GM18508 (cell line): ENCODE data around the gene REG4.
"Not testable (repeated sequence)": the region's sequence is repeated elsewhere in the genome, so short reads cannot be mapped to it uniquely, and the experiment has no call there.

Experiments used
- ATAC-seq: cut with Tn5 transposase; IDR thresholded peaks from one replicate; pipeline ENCODE4 v1.9.1; 2021; ENCODE audit warnings: moderate number of reproducible peaks; ENCODE audit not compliant: insufficient read depth, unreplicated experiment

REG4 gene

DNA sequence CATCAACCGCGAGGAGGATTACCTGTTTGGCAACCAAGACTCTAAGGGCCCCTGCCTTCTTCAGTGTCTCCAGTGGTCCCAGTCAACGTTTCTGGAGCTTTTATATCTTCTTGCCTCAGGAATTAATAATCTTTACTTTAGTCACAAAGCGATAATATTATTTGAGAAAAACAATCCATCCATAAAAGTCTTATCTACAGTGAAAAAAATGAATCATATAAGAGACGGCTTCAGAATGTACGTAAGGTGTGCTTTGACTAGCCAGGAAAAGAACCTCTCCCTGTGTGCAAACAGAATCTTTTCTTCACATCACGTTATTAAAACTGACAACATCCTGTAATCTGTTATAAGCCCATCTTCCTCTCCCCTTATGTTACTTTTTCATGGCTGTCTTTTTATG, at the start of gene REG4:
Gene REG4, minus strand, starts transcription at position 74 of the 400 bp plus-strand sequence. CDS start 2,691 bp downstream, outside the sequence.
- ATAC-seq = no peak

DNA sequence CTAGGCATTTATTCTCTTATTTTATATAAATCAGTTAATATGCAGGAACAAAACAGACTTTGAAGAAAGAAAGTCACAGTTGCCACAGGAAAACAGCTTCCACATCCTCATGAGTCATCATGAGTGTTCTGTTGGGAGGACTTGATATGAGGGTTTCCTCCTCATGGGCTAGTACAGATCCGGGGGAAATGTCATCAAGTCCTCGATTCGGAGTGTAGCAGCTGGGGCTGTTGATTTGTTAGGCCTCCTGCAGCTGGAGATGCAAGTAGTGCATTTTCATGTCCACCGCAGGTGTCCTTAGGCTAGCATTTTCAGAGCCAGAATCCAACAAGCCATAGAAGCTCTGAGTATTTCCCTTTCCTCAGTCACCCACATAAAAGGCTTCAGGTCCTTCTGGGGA, 48.4 kb upstream of the REG4 start:
- ATAC-seq = no peak

DNA sequence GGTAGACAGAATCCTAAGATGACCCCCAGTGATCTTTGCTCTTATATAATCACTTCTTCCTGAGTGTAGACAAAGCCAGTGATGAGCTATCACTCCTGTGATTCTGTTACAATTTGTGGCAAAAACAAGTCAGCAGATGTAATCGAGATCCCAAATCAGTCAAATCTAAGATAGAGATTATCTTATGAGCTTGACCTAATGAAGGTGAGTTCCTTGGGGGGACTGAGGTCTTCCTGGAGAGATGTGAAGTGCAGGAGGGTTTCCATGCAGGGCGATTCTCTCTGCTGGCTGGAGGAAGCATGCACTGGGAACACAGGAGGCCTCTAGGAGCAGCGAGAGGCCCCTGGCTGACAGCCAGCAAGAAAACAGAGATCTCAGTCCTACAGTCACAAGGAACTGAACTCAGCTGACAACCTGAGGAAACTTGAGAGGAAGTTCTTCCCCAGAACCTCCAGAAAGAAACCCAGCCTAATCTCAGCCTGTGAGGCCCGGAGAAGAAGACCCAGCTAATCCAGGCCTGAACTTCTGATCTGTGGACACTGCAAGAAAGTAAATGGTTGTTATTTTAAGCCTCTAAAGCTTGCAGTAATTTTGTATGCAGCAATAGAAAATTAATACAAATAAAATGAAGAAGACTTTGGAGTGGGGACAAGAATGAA, 47.4 kb upstream of the REG4 start:
- ATAC-seq = not testable (repeated sequence)

DNA sequence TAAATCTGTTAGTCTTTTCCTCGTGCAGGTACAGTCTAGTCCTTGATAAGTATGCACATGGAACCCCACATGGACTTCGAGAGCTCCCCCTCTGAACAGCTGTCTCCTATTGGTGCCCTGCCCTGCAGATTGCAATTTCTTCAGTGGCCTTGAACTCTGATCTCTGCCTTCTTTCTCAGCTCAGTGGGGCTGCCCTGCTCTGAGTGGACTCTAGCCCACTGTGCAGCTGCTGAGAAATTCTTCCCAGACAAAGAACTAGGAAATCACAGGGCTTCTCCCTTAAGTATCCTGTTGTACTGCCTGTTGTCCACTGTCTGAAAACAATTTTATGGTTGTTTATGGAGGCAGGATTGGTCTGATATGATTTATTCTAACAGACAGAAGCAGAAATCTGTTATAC, 46.9 kb upstream of the REG4 start:
- ATAC-seq = no peak

DNA sequence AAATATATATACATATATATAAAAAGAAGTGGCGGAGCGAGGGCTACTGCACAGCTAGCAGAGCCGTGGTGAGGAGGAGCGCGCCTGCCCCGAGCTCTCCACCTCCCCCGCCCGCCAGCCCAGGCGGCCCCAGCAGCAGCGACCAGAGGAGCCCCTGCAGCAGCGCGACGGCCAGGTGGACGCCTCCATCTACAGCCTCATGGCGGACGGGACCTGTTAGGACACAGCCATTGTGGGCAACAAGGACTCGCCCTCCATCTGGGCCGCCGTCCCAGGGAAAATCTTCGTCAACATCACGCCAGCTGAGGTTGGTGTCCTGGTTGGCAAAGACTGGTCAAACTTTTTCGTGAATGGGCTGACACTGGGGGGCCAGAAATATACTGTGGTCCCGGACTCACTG, 41.9 kb upstream of the REG4 start:
- no peak for ATAC-seq

DNA sequence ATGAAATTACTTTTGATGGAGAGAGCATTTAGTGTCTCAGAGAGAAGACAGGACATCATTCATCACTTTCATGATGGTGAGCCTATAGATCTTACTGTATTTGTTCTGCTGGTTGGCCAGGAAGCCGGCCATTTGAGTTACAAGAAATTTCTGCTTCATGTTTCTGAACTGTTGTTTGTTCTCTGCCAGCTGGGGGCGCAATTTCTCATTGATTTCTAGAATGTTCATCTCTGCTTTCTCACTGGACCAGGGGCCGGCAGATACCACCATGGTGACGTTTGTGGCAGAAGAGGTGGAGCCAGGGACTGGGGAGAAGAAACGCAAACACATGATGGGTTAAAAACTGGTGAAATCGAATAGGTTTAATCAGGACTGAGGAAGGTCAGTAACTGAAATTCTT, 32.9 kb upstream of the REG4 start:
- ATAC-seq = not testable (repeated sequence)

DNA sequence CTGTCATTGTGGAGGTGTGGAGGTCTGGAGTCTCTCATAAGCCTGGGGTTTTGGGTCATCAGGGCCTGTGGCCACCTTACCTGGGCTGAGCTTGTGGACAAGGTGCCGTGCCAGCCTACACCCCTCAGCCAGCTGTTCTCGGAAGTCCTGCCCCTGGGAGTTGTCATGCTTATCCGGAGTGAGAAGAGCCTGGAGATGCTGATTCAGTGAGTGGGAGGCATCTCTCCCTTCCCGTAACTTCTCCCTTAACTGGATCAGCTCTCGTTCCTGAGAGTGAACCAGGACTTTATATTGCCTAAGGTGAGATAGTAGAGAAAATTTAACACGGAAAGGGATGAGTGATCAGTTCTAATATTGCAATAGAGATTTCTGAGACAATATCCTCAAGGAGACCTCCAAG, 30.0 kb upstream of the REG4 start:
- no peak for ATAC-seq

DNA sequence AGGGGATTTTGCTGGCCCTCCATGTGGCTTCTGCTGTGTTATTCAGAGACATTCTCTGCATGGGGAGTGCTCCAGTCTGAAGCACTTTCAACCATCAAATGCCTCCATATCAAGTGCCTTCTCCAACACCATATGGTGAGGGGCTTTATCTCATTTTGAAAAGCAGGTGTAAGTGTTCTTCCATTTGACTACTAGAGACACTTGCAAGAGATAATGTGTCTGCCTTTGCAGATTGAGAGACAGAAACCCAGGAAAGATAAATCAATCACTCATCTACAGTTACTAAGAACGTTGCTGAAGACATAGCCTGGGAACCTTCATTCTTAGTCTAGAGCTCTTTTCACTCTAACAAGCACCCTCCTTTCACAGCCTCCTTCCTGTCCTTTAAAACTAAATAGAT, 29.5 kb upstream of the REG4 start:
- ATAC-seq = no peak

DNA sequence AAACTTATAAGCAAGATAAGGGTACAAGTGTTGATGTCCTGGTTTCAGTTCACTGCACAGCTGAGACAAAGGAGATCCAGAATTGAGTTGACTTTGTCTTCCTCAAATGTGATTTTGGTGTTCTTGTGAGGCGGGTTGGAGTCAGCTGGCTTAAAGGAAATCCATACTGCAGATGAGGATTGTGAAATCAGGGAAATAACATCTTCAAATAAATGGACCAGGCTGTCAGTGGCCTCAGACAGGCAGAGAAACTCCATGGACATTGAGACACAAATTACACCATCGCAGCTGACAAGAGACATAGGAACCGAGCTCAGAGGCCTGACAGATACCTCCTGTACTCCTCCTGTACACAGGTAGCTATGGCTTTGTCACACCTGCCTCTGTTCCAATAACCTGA, 27.0 kb upstream of the REG4 start:
- ATAC-seq = no peak

DNA sequence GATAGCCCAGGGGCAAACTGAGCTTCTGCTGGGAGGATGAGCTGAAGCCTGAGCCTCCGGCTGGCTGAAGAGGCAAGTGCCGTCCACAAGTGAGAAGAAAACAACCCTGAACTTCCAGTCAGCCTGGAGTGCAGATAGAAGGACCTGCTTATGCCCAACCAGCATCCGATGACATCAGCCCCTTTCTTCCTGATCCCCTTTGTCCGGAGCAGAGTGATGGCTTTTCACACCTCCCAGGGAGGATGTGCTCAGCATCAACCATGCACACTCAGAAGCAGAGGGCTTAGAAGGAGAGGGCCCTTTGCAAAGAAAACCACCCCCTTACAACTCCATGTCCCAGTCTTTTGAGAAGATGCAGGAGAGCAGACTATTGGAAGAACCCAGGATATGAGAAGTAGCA, 23.7 kb upstream of the REG4 start:
- ATAC-seq = no peak

DNA sequence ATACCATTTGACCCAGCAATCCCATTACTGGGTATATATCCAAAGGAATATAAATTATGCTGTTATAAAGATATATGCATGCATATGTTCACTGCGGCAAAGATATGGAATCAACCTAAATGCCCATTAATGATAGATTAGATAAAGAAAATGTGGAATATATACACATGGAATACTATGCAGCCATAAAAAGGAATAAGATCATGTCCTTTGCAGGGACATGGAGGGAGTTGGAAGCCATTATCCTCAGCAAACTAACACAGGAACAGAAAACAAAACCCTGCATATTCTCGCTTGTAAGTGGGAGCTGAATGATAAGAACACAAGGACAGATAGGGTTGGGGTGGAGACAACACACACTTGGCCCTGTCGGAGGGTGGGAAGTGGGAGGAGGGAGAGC, 19.8 kb upstream of the REG4 start:
- ATAC-seq = no peak

DNA sequence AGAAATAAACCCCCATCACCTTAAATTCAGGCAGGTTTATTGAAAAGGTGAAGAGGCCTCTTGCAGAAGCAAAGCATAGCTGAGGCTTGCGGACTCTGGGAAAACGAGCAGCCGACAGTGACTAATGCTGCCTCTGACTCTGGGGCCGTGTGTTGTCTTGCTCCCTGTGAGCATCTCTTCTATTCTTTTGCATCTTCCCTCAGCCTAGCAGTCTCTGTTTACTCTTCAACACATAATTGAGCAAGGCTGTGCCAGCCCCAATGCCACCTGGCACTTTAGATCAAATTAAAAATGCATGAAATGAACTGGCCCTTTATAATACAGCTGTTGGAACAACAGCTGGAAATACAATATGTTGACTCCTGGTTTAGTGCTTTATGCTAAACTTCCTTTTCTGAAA, 18.4 kb upstream of the REG4 start:
- no peak for ATAC-seq

DNA sequence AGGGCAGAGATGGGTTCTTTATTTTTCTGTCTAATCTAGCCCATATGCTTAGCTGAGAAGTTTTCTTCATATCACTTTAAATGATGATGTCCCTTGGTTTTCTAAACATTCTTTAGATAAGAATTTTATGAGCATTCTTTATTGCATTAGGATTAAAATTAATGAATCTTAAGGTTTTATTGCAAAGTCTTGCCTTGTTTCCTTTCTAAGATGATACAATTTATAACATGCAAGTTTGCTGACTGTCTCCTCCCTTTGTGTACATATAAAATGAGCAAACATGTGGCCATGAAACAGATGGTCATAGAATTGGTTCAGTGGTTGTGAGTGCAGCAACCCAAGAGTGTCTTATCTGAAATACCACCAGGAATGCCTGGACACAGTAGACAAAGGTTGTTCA, 17.7 kb upstream of the REG4 start:
- ATAC-seq = not testable (repeated sequence)

DNA sequence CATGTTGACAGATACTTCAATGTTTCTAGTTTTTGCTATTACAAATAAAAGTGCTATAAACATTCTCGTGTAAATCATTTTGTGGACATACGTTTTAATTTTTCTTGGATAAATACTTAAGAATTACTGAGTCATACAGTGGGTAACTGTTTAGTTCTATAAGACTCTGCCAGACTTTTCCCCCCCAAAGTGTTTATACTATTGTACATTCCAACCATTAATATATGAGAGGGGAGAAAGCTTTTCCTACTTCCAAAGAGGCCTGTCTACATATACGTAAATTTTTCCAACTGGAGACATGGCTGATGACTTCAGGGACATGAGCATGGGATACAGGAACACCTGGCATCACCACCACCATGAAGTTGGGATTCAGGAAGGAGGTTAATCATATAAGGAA, 17.0 kb upstream of the REG4 start:
- no peak for ATAC-seq

DNA sequence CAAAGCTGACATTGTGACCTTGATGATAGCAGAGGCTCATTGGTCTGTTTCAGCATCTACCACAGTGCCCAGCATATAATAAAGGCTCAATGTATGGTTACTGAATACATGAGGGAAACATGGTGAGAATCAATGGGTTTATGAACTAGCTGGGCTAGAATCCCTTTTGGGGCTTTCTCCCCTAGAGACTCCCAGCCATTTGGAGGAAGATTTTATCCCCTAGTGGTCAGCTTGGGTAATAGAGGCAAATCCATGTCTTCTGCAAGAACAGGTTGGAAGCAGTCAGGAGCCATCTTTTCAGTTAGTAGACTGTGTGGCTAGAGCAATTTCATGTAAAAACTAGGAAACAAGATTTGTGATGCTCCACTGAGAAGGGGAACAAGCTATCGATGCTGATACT, 15.8 kb upstream of the REG4 start:
- no peak for ATAC-seq

DNA sequence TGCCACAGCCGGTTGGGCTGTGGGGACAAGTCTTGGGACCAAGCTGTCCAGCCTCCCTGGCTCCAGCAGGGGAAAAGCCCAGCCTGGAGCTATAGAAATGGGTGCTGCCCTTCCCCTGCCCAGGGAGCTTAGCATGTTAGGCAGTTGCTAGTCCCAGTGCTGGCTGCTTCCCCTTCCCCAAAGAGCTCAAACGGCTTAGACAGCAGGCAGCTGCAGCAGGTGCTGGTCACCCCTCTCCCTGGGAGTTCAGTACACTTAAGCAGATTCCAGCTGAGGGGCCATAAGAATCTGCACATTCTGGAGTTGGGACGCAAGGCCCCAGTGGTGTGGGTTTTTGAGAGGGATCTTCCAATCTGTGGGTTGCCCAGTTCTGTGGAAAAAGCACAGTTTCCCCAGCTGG, 11.1 kb upstream of the REG4 start:
- ATAC-seq = no peak

DNA sequence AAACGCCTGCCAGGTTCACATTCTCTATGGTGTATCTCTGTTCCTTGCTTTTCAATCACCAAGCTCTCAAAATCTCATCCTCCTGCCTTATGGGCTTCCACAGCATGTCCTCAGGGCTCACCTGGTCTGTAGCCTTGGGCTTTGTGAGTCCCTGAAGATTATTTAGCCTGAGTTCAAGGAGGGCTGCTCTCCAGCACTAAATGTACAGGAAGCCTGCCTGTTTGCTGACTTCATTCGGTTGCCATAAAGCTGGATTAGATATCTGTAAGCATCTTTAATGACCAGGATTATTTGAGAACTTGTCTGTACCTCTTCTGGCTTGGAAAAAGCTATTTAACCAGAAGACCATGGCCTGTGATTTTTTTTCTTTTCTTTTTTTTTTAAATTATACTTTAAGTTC, 6.9 kb upstream of the REG4 start:
- ATAC-seq = no peak

DNA sequence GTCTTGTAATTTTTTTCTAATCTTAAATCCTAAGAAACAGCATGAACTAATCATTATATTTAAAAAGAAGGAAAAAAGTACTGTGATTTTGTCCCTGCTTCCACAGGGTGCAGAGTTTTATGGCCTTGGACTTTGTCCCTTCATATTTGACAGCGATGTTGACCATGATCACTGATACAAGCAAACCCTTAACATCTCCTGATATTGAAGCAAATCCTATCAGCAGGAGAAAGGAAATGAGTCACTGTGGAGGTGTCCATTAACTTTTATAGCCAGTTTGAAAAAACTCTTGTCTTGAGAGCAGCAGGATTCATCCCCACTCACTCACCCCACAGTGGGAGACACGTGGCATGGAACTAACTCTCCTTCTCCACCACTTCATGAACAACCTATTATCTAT, 5.1 kb upstream of the REG4 start:
- ATAC-seq = no peak

DNA sequence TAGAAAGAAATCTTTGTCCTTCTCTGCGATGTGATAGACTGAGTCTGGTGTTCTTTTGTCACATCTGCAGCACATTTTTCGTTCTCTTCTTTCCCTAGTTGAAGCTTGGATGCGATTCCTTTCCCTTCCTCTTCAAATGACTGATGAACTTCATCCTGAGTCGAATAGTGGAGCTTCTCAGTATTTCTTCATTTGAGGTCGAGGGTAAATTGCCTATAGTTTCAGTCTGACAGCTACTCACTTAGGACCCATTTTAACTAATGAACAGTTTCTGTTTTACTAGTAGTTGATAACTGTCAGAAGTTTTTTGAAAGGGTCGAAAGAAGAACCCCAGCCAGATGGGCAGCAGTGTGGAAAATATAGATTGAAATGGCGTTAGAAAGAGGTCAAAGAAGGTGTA, 4.7 kb upstream of the REG4 start:
- no peak for ATAC-seq

DNA sequence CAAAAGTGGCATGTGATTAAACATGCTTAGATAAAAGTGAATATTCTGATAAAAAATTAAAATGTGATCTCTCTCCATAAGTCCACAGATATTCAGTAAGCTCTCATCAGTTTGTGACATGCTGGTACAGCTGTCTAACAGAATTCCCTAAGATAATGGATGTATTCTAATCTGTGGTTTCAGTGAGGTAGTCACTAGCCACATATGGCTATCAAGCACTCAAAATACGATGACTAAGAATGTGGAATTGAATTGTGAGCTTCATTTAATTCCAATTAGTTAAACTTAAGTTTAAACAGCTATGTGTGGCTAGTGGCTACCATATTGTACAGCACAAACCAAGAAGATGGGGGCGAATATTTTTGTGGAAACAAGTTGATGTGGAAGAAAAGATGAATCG, 4.1 kb upstream of the REG4 start:
- no peak for ATAC-seq

DNA sequence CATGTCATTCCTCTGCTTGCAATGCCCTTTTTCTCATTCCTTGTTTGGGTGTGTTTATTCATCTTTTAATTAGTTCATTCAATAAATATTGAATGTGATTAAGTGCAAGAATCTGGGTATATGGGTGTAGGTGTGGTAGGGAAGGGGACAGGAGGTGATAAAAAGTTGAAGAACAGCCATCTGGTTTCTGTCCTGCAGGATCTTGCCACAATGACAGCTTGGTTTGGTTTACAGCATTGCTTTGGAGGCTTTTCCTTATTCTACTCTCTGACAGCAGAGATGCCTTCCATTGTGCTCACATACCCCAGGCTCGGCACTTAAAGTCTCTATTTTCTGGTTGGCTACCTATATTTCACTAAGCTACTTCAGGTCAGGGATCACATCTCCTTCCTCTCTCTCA, 3.0 kb upstream of the REG4 start:
- no peak for ATAC-seq

DNA sequence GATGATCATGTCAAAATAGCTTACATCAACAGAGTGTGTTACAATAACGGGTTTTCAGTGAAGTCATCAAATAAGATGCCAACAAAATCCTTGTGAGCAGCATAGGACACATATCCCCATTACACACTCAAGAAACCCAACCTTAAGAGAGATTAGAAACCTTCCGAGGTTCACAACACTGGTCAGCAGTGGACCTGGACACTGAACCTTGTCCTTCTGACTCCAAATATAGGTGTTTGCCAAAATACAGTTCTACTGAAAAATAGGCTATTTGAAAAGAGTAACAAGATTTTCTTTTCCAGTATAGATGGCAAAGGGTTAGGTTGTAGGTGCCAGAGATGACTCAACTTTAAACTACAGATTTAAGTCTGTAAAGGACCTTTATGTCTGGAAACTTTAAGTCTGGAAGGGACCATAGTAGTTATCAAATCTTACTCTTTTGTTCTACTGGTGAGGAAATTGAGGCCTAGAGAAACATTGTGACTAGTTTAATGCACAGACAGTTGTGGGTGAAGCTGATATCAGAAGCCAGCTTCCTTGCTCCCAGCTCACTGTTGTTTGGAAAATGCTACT, 811 bp upstream of the REG4 start:
- no peak for ATAC-seq
